HG02610 (cell line): ENCODE results near the gene PAPSS1.

Experiments used
- ATAC-seq: cut with Tn5 transposase; IDR thresholded peaks from one replicate; pipeline ENCODE4 v1.9.1; 2021; ENCODE audit warnings: mild to moderate bottlenecking, moderate library complexity; ENCODE audit not compliant: unreplicated experiment

PAPSS1 gene

DNA sequence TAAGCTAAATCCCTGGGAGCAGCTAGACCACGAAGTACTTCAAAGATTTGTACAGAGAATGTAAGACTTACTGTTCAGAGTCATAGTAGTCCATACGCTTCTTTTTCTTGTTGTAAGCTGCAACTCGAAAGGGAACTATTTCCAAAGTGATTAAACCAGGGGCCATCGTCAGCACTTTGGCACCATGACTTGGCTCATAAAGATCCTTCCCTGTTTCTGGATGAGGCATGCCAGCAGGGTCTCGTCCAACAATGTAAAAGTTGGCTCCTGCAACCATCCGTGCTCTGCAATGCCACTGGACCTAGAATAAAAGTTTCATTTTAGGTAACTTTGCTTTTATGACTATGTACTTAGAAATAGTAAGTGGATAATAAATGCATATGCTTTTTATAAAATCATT is 88.5 kb downstream of the PAPSS1 start:
- ATAC-seq, result no peak

- ATAC-seq, result no peak
Observed at GRCh38 chr4:107630185-107630705, 89.8 kb downstream of the PAPSS1 start.

DNA sequence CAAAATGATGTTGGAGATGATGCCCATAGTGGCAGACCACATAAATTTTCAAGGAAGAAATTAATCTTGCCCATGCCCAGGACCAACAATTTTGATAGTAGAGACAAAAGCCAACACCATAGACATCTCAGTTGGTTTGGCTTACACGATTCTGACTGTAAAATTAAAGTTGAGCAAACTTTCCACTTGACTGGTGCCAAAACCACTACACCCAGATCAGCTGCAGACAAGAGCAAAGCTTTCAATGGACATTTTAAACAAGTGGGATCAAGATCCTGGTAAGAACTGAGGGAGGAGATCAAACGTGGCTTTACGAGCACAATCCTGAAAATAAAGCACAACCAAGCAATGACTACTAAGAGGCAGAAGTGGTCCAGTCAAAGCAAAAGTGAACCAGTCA is 90.7 kb downstream of the PAPSS1 start:
- ATAC-seq, result no peak

GRCh38 chr4:107625391-107625902 is 94.6 kb downstream of the PAPSS1 start:
- no peak for ATAC-seq

- ATAC-seq, result no peak
Observed at GRCh38 chr4:107624024-107624423, 96.0 kb downstream of the PAPSS1 start.

GRCh38 chr4:107622006-107622405 is 98.0 kb downstream of the PAPSS1 start:
- no peak for ATAC-seq

- no peak for ATAC-seq
Observed at GRCh38 chr4:107619731-107620130, 100.3 kb downstream of the PAPSS1 start.

DNA sequence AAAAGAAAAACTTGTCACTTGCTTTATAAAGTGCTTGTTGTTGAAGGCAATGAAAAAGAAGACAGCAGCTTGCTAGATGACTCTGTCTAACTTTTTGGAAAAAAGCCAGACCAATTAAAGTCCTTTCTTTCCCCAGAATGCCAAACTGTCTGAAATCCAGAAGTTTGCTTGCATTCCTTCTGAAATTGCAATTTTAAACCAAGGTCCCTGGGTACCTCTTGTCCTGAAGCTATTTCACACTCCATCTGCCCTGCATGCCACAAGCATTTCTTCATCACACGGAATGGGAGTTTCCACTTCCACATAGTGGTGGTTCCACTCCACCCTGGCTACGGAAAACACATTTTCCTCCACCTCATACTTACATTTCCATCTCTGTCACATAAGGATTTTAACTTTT is 101.0 kb downstream of the PAPSS1 start:
- ATAC-seq, result no peak

DNA sequence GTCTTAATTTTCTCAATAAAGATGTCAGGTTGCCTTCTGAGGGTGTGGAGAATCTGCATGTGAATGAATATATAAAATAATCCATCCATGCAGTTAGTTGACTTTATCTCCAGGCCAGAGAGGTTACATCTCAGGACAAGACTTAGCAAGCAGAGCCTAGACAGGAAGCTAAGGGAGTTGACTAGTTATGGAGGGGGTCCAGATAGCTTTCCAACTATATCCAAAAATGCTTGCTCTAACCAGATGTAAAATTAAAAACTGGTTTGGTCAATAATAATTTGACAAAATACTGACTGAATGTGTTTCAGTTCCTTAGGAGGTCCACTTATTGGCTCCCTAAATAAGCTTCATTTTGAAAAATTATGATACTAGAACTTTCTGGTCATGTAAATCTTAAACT is 101.4 kb downstream of the PAPSS1 start:
- ATAC-seq, result no peak

GRCh38 chr4:107616838-107617389 is 103.1 kb downstream of the PAPSS1 start:
- no peak for ATAC-seq

- no peak for ATAC-seq
Observed at GRCh38 chr4:107615809-107616208, 104.2 kb downstream of the PAPSS1 start.

DNA sequence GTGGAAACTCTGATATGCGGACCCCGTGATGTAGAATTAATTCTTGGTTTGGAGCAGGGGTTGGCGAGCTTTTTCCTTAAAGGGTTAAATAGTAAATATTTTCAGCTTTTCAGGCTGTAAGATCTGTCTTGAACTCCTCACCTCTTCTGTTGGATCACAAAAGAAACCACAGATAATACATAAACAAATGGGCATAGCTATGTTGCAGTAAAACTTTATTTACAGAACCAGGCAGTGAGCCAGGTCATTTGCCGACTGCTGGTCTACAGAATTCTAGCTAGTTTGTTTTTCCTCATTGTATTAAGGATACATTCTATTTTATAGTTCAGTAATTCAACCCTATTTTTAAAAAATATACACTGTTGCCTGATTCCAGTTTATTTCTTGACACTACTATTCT is 116.6 kb downstream of the PAPSS1 start:
- no peak for ATAC-seq

DNA sequence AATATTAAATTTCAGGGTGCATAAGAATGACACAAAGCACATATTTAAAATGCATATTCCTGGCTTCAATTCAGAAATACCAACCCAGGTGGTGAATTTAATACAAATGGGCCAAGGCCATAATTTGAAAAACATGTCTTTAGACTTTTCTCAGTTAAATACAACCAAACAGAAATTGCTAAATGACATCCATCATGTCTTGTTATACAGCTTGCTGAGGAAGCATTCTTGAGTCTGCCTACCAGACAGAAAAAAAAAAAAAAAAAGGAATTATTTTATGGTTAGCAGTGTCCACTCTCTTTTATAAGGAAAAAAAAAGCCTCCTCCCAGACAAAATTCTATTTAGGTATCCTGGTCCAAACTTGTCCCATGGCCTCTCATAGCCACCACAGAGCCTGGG is 119.1 kb downstream of the PAPSS1 start:
- ATAC-seq, result no peak

DNA sequence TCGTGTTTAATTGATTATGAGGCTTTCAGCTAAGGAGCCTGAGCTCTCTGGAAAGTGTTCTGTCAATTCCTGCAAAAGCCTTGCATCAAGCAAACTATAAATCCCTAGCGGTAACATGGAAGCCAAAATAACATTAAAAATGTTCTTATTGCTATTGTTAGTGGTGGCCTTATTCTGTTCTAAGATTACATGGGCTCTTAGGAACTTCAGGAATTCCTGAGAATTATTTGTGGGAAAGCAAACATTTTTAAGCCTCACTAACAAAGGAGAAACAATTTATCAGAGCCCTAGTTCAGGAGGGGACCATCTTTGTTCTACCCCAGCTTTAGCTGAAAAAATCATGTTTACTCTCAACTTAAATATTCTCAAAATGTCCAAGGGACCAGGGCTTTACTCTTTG is 119.6 kb downstream of the PAPSS1 start:
- ATAC-seq, result no peak

DNA sequence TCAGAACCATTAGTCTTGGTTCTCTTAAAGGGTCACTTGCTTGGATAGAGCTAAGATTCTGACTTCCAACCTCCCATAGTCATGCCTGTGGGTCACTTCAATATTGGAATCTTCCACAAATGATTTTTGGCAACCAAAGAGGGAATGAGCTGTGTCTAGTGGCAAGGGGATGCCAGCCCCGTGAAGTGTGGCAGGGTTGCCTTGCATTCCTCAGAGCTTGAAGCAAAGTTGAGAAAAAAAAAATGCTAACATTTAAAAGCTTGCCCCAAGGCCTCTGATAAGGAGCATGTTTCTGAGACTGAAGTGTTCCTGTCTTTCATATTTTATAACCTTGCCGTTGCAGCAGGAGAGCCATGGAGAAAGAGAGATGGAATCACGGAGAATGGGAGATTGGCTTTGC is 120.2 kb downstream of the PAPSS1 start:
- ATAC-seq, result no peak

- ATAC-seq, result no peak
Observed at GRCh38 chr4:107593230-107593629, 126.8 kb downstream of the PAPSS1 start.

DNA sequence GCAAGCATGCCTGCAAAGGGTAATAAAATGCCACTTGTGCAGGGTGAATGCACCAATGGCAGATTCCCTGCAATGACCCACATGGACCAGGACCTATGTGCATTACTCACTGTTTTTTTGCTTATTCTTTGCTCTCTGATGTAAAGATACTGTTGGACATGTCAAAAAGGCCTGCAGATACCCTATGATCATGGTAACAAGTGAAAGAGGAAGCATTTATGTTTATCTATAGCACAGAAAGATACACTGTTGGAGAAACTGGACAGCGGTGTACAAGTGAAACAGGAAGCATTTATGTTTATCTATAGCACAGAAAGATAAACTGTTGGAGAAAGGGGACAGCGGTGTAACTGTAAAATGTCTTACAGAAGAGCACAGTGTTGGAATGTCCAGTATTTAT is 127.5 kb downstream of the PAPSS1 start:
- no peak for ATAC-seq

DNA sequence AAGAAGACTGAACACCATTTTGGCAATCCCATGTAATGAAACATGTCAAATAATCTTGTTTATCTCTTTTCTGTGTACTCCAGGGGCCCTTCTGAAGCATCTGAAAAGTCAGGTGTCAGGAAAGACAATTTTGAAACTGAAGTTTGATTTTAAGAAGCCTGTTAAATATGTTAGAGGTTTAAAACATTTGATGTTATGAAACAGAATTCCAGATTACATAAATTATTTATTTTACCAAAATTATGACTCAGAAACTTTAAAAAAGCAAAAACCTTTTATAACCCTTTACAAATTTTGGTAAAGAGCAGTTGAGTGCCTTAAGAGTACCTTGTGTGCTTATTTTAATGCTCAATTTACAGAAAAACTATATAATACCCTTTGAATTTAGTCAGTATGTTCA is 130.8 kb downstream of the PAPSS1 start:
- ATAC-seq, result no peak

- no peak for ATAC-seq
Observed at GRCh38 chr4:107586371-107586770, 133.7 kb downstream of the PAPSS1 start.

DNA sequence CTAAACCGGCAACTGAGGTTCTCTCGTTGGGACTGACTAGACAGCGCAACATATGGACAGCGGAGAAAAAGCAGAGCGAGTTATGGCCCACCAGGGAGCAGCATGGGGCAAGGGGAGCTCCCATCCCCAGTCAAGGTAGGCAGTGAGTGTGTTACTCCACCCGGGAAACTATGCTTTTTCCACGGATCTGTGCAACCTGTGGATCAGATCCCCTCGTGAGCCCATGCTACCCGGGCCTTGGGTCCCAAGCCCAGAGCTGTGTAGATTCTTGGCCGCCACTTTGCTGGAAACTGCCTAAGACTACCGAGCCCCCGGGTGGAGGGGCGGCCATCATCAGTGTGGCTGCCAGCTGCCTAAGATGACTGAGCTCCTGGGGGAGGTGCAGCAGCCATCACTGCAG is 140.9 kb downstream of the PAPSS1 start:
- ATAC-seq, result no peak

- no peak for ATAC-seq
Observed at GRCh38 chr4:107578321-107578720, 141.7 kb downstream of the PAPSS1 start.

DNA sequence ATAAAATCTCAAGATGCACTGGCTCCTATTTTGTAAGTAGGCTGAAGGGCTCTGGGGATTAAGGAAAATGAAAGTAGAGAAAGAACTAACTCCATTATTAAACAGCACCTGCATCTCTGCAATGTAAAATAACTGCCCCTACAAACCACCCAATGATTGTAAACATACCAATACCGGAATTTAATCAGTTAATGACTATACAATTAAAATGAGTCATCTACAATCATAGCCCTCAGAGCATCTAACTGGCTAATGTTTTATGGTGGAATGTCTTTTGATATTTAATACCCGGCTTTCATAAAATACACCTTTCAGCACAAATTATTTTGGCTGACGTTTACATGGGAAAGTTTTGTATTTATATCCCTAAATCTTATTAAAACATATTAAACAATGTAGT is 142.3 kb downstream of the PAPSS1 start:
- no peak for ATAC-seq

DNA sequence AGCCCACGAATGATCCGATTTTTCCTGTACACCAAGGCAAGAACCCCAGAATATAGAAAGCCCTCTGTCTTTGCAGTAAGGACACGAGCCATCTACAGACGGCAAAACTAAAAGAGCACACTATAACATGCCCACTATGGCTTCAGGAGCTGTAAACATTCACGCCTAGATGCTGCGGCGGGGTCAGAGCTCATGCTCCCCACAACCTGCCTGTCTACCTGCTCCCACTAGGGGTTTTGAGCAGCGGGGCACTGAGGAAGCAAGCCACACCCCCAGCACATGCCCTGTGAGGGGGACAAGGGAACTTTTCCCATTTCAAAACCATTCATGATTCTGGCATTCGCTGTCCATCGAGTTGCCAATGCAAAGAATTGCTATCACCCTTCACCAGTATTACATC is 144.8 kb downstream of the PAPSS1 start:
- ATAC-seq, result no peak
